H54 (cell line): ENCODE data around the gene SMURF2.

ENCODE experiments used
- DNase-seq: peaks from one replicate; pipeline ENCODE4 v3.0.0; 2011; ENCODE audit warnings: low spot score, mixed read lengths; ENCODE audit not compliant: insufficient read length
- FAIRE-seq: peaks from 3 replicates; lab custom pipeline; 2011; peaks lifted over from hg19 to GRCh38; lab: Jason Lieb, UNC
- POLR2A ChIP-seq: IDR thresholded peaks from 2 replicates; pipeline ENCODE4 v1.6.1; 2011; ENCODE audit warnings: low read depth, mild to moderate bottlenecking, low read length

Gene SMURF2

GRCh38 chr17:64661976-64662773 is at the start of gene SMURF2:
Gene SMURF2 (minus strand): TSS chr17:64662307. CDS start chr17:64661880, 427 bp downstream.
- TF ChIP-seq POLR2A, result peak; percentile 93
- FAIRE-seq, result no peak
- DNase-seq, result peak; percentile 77

GRCh38 chr17:64709481-64709880 is 47.4 kb upstream of the SMURF2 start:
- no peak for FAIRE-seq

DNA sequence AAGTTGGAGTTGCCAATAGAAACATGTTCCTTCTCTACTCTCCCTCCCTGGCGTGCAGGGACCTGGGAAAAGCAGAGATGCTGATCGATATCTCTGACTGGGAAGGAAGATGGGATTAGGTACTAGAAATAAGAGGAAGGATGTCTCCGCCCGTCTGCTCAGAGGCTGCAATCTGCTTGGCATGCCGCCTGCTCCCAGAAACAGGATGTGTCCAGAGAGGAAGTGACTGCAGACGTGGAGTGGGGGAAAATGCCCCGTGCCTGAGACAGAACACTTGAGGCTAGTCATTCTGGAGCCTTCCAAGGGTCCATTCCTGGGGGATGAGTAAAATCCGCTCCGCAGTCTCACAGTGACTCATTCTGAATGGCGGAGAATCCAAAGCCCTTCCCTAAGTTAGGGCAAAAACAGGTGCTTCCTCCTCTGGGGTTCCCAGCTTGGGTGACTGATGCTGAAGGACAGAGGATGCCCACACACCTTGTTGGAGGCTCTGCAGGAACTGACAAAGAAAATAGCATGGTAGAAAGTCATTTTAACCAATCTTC is 45.0 kb upstream of the SMURF2 start:
- FAIRE-seq, result peak; percentile 92
- TF ChIP-seq POLR2A, result peak; percentile 19; the same call in 1 of the 2 replicates
- peak; percentile 75 for DNase-seq

More at GRCh38 chr17:64709481-64709880, 47.4 kb upstream of the SMURF2 start:
- no peak for TF ChIP-seq POLR2A
- DNase-seq, result no peak

- no peak; the same call in 1 of the 2 replicates for TF ChIP-seq POLR2A
- DNase-seq (peak; percentile 66), FAIRE-seq (no peak)
Observed at GRCh38 chr17:64706224-64707049, 44.3 kb upstream of the SMURF2 start.

GRCh38 chr17:64702815-64703214 is 40.7 kb upstream of the SMURF2 start:
- DNase-seq, result no peak
- TF ChIP-seq POLR2A, result no peak
- FAIRE-seq, result no peak

GRCh38 chr17:64698725-64699124 is 36.6 kb upstream of the SMURF2 start:
- TF ChIP-seq POLR2A, result no peak
- no peak for FAIRE-seq
- DNase-seq, result no peak

DNA sequence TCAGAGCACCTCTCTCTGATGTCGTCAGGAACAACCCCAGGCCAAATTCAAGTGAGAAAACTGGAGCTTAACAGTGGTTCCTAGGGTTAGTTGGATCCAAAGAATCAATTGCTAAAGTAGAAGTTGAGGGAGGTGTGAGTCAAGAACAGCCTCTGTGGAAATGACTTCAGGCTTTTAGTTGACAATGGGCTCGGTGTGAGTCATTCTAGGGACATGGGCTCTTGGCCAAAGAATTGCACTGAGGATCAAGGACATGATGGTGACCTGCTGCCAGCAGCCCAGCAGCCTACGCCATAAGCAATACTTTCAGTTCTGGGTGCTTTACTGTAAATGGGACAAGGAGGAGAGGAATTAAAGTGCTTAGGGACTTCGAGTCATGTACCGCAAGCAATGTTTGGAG is 32.1 kb upstream of the SMURF2 start:
- DNase-seq (no peak), FAIRE-seq (no peak)
- TF ChIP-seq POLR2A, result no peak

GRCh38 chr17:64692187-64692586 is 30.1 kb upstream of the SMURF2 start:
- FAIRE-seq (no peak), DNase-seq (no peak)
- TF ChIP-seq POLR2A, result no peak

- FAIRE-seq, result no peak
- no peak for TF ChIP-seq POLR2A
- no peak for DNase-seq
Observed at GRCh38 chr17:64689106-64689505, 27.0 kb upstream of the SMURF2 start.

DNA sequence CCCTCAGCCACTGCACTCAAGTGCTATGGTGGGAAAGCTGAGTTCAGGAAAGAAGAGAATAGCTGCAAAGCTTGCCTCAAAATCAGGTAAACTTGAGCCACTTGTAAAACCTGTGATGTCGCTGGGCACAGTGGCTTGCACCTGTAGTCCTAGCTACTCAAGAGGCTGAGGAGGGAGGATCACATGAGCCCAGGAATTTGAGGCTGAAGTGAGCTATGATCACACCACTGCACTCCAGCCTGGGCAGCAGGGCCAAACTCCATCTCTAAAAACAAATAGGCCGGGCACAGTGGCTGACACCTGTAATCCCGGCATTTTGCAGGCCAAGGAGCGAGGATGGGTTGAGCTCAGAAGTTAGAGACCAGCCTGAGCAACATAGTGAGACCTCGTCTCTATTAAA is 26.4 kb upstream of the SMURF2 start:
- DNase-seq (no peak), FAIRE-seq (no peak)
- TF ChIP-seq POLR2A, result no peak

DNA sequence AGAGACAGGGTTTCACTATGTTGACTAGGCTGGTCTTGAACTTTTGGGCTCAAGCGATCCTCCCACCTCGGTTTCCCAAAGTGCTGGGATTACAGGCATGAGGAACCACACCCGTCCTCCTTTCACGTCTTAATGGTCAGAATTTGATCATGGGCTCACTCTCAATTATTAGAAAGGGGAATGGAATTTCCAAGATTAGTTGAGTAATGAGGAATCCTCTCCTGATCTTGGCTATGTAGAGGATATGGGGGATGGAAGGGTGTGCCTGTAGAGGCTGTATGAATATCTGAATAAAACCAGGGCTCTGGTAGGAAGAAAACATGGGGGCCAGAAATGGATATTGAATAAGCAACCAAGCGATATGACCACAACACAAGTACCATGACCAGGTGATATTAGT is 25.9 kb upstream of the SMURF2 start:
- FAIRE-seq (no peak), DNase-seq (no peak)
- TF ChIP-seq POLR2A, result no peak

- DNase-seq (no peak), FAIRE-seq (no peak)
- TF ChIP-seq POLR2A, result no peak
Observed at GRCh38 chr17:64687376-64687775, 25.3 kb upstream of the SMURF2 start.

- DNase-seq, result no peak
- no peak for FAIRE-seq
- TF ChIP-seq POLR2A, result no peak
Observed at GRCh38 chr17:64686705-64687104, 24.6 kb upstream of the SMURF2 start.

DNA sequence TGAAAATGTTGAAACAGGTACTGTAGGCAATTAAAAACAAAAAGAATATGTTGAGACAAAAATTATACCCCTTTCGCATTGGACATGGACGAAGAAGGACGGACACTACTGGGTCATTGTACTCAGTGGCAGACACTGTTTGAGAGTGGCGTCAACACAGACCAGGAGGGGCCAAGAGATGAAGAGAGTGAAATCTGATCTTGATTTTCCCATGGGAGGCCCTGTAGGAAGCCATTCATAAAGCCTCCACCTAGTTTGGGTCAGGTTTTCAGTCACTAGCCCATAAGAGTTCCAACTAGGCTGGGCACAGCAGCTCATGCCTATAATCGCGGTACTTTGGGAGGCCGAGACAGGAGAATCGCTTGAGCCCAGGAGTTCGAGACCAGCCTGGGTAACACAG is 23.6 kb upstream of the SMURF2 start:
- no peak for DNase-seq
- TF ChIP-seq POLR2A, result no peak
- FAIRE-seq, result no peak

GRCh38 chr17:64683796-64684195 is 21.7 kb upstream of the SMURF2 start:
- FAIRE-seq (no peak), DNase-seq (no peak)
- TF ChIP-seq POLR2A, result no peak
